OCI-LY3 (cell line): ENCODE results near the gene POMGNT2.

Experiments used
- CTCF ChIP-seq: fragments of 200-600, 300-600 bp; sonication (generic); IDR thresholded peaks from 2 replicates; pipeline ENCODE4 v1.5.1; 2014; ENCODE audit warnings: antibody characterized with exemption, low read length, low read depth
- EZH2phosphoT487 ChIP-seq: fragments of 200-600 bp; shearing (Covaris generic); IDR thresholded peaks from 2 replicates; pipeline ENCODE4 v1.6.1; 2018; ENCODE audit warnings: antibody characterized with exemption, mixed run types, low read depth

DNA sequence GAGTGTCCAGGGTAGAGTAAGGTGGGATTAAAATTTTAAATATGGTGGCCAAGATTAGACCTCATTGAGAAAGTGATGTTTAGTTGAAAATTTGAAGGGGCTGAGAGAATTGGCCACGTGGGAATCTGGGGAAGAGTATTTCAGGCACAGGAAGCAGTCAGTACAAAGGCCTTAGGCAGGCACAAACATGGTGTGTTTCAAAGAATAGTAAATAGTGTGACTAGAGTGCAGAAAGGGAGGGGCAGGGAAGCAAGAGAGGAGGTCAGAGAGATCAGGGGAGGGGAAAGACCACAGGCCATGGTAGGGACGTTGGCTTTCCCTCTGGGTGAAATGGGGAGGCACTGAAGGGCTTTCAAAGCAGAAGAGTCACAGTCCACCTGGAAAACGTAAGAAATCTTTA lies 36.6 kb upstream of the POMGNT2 start:
- TF ChIP-seq CTCF, result no peak
- no peak for TF ChIP-seq EZH2phosphoT487
